ENCODE data around the gene NETO1.

DNA sequence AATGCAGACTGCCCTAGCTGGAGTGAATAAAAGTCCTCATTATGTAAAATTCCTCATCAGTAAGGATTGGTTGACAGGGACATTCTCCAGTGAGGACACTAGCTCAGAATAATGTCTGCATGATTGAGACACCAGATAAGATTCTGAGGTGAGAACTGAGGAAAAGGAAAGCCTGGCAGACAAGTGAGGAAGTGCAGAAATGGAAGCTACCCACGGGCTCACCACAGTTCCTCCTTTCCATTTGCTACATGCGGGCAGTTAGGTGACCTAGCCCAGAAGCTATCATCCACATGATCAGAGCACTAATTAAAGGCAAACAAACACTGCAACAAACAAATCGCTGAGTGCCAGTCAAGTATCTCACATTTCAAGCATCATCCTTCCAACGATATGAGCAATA is 27.7 kb downstream of the NETO1 start:
- TF ChIP-seq, protein P1, sequence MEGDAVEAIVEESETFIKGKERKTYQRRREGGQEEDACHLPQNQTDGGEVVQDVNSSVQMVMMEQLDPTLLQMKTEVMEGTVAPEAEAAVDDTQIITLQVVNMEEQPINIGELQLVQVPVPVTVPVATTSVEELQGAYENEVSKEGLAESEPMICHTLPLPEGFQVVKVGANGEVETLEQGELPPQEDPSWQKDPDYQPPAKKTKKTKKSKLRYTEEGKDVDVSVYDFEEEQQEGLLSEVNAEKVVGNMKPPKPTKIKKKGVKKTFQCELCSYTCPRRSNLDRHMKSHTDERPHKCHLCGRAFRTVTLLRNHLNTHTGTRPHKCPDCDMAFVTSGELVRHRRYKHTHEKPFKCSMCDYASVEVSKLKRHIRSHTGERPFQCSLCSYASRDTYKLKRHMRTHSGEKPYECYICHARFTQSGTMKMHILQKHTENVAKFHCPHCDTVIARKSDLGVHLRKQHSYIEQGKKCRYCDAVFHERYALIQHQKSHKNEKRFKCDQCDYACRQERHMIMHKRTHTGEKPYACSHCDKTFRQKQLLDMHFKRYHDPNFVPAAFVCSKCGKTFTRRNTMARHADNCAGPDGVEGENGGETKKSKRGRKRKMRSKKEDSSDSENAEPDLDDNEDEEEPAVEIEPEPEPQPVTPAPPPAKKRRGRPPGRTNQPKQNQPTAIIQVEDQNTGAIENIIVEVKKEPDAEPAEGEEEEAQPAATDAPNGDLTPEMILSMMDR (IDR thresholded peaks at IDR 0.05): no peak
- no peak for TF ChIP-seq POLR2A (IDR thresholded peaks at IDR 0.05)
